A673 (cell line): ENCODE measurements around the gene CAMKK2.

ENCODE experiments used
- EZH2 ChIP-seq: fragments of 200-600 bp; sonication (generic); IDR thresholded peaks from 2 replicates; pipeline ENCODE4 v1.6.1; 2017; ENCODE audit warnings: borderline replicate concordance, low read depth, mild to moderate bottlenecking, mixed read lengths, antibody characterized with exemption, low read length; ENCODE audit not compliant: poor library complexity, severe bottlenecking
- TF ChIP-seq, protein P1 (sequence below): fragments of 300-800, 200-600 bp; sonication (generic); conservative IDR thresholded peaks from 2 replicates; pipeline ENCODE4 v1.5.1; 2017; ENCODE audit warnings: low read depth, mild to moderate bottlenecking, antibody characterized with exemption, low read length, moderate library complexity, mixed read lengths

DNA sequence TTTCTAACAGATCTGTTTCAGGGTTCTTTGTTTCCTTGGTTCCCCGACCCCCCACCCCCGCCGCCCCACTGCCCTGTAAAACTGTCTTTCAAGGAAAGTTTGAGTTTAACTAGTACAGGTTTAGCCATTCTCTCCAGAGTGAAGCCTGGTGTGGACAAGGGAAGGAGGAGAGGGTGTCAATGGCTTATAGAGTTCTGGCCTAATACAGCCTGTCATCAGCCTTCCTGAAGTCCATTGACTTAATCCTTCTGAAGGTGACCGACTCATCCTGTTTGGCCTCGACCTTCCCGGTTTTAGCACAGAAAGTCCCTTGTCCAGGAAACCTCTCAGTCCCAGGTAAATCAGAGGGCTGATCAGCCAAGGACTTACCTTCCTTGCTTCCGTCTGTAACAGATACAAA is 97.6 kb downstream of the CAMKK2 start:
- TF ChIP-seq, protein P1, sequence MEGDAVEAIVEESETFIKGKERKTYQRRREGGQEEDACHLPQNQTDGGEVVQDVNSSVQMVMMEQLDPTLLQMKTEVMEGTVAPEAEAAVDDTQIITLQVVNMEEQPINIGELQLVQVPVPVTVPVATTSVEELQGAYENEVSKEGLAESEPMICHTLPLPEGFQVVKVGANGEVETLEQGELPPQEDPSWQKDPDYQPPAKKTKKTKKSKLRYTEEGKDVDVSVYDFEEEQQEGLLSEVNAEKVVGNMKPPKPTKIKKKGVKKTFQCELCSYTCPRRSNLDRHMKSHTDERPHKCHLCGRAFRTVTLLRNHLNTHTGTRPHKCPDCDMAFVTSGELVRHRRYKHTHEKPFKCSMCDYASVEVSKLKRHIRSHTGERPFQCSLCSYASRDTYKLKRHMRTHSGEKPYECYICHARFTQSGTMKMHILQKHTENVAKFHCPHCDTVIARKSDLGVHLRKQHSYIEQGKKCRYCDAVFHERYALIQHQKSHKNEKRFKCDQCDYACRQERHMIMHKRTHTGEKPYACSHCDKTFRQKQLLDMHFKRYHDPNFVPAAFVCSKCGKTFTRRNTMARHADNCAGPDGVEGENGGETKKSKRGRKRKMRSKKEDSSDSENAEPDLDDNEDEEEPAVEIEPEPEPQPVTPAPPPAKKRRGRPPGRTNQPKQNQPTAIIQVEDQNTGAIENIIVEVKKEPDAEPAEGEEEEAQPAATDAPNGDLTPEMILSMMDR = no peak
- no peak for TF ChIP-seq EZH2
